SU-DHL-6 (cell line): Measurements from ENCODE around the gene SNX15.
A peak's percentile ranks its signal among the peaks of the same experiment; 100 is the strongest.

Source experiments
- H2AFZ ChIP-seq: fragments of 200-600 bp; sonication (generic); 2 replicates; pipeline ENCODE4 v1.6.1; 2014; ENCODE audit warnings: low read depth, mild to moderate bottlenecking, moderate library complexity, mixed read lengths, antibody characterized with exemption, low read length; ENCODE audit not compliant: severe bottlenecking
- H3F3A ChIP-seq: fragments of 200-600 bp; shearing (Covaris generic); 2 replicates; pipeline ENCODE4 v1.6.0; 2016; ENCODE audit warnings: antibody characterized with exemption, mild to moderate bottlenecking; ENCODE audit not compliant: insufficient read depth
- H3K27ac ChIP-seq: fragments of 200-600 bp; sonication (generic); 2 replicates; pipeline ENCODE4 v1.5.1; 2016; ENCODE audit warnings: low read depth, mild to moderate bottlenecking, low read length, moderate library complexity, mixed read lengths
- H3K27me3 ChIP-seq: fragments of 200-600 bp; sonication (generic), shearing (Covaris generic); 2 replicates; pipeline ENCODE4 v1.6.0; 2014; ENCODE audit warnings: mild to moderate bottlenecking, low read length
- H3K36me3 ChIP-seq: fragments of 200-600 bp; sonication (generic); 2 replicates; pipeline ENCODE4 v1.6.1; 2014; ENCODE audit warnings: mild to moderate bottlenecking, low read length, mixed read lengths
- H3K4me2 ChIP-seq: fragments of 300-600, 200-600 bp; shearing (Covaris generic), sonication (generic); 2 replicates; pipeline ENCODE4 v1.6.0; 2014; ENCODE audit warnings: low read length, low read depth, mild to moderate bottlenecking; ENCODE audit not compliant: poor library complexity, severe bottlenecking
- H3K4me3 ChIP-seq: fragments of 200-600 bp; sonication (generic); 2 replicates; pipeline ENCODE4 v1.5.1; 2014; ENCODE audit warnings: antibody characterized with exemption, low read length, mild to moderate bottlenecking, mixed read lengths; ENCODE audit not compliant: insufficient read depth, poor library complexity, severe bottlenecking
- H3K79me2 ChIP-seq: fragments of 200-600 bp; sonication (generic); 2 replicates; pipeline ENCODE4 v1.6.1; 2014; ENCODE audit warnings: mild to moderate bottlenecking, low read length, moderate library complexity; ENCODE audit not compliant: insufficient read depth
- H3K9ac ChIP-seq: fragments of 200-600 bp; sonication (generic); 2 replicates; pipeline ENCODE4 v1.7.0; 2014; ENCODE audit warnings: mild to moderate bottlenecking, low read length
- H3K9me2 ChIP-seq: fragments of 200-600 bp; sonication (generic); replicated peaks from 2 replicates; pipeline ENCODE4 v1.6.1; 2014; ENCODE audit warnings: low read length; ENCODE audit not compliant: insufficient read depth
- H3K9me3 ChIP-seq: fragments of 200-600 bp; sonication (generic); 2 replicates; pipeline ENCODE4 v1.6.1; 2014; ENCODE audit warnings: low read length, mixed read lengths; ENCODE audit not compliant: insufficient read depth
- H4K20me1 ChIP-seq: fragments of 200-600 bp; sonication (generic); 2 replicates; pipeline ENCODE4 v1.6.1; 2014; ENCODE audit warnings: low read depth, mild to moderate bottlenecking, antibody characterized with exemption, low read length, moderate library complexity, mixed read lengths
- EZH2phosphoT487 ChIP-seq: fragments of 200-600 bp; sonication (generic), shearing (Covaris generic); conservative IDR thresholded peaks from 2 replicates; pipeline ENCODE4 v1.6.1; 2018; ENCODE audit warnings: mild to moderate bottlenecking, antibody characterized with exemption, low read length, moderate library complexity, mixed read lengths
- TF ChIP-seq, protein P1 (sequence below): fragments of 200-600 bp; sonication (generic); IDR thresholded peaks from one replicate; pipeline ENCODE4 v1.5.1; 2017; ENCODE audit warnings: antibody characterized with exemption, mild to moderate bottlenecking, low read length, moderate library complexity; ENCODE audit not compliant: insufficient read depth, poor library complexity, severe bottlenecking

Gene SNX15

DNA sequence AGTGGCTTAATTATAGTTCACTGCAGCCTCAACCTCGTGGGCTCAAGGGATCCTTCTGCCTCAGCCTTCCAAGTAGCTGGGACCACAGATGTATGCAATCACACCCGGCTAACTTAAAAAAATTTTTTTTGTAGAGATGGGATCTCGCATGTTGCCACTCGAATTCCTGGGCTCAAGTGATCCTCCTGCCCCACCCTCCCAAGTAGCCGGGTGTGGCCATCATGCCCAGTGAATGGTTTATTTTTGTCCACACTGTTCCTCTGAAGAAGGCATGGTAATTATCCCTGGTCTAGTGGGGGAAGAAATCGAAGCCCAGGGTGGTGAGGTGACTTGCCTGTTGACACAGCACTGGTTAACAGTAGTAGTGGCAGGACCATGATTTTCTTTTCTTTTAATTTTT is 15.7 kb downstream of the SNX15 start:
- Histone ChIP-seq H3K9me3 (no peaks in the 10 kb centered on the region), H3F3A (peaks cover 6% of the 10 kb centered on the region), H3K4me3 (no peak overlapping the region), H4K20me1 (no peaks in the 10 kb centered on the region), H3K4me2 (peak overlapping the region; percentile 83), H3K27me3 (no peaks in the 10 kb centered on the region), H3K79me2 (peaks cover 14% of the 10 kb centered on the region; the same call in 1 of the 2 replicates), H2AFZ (no peak overlapping the region), H3K9ac (no peak overlapping the region), H3K27ac (no peak overlapping the region), H3K36me3 (no peaks in the 10 kb centered on the region), H3K9me2 (no peaks in the 10 kb centered on the region)
- TF ChIP-seq, protein P1, sequence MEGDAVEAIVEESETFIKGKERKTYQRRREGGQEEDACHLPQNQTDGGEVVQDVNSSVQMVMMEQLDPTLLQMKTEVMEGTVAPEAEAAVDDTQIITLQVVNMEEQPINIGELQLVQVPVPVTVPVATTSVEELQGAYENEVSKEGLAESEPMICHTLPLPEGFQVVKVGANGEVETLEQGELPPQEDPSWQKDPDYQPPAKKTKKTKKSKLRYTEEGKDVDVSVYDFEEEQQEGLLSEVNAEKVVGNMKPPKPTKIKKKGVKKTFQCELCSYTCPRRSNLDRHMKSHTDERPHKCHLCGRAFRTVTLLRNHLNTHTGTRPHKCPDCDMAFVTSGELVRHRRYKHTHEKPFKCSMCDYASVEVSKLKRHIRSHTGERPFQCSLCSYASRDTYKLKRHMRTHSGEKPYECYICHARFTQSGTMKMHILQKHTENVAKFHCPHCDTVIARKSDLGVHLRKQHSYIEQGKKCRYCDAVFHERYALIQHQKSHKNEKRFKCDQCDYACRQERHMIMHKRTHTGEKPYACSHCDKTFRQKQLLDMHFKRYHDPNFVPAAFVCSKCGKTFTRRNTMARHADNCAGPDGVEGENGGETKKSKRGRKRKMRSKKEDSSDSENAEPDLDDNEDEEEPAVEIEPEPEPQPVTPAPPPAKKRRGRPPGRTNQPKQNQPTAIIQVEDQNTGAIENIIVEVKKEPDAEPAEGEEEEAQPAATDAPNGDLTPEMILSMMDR: no peak
- no peak for TF ChIP-seq EZH2phosphoT487

DNA sequence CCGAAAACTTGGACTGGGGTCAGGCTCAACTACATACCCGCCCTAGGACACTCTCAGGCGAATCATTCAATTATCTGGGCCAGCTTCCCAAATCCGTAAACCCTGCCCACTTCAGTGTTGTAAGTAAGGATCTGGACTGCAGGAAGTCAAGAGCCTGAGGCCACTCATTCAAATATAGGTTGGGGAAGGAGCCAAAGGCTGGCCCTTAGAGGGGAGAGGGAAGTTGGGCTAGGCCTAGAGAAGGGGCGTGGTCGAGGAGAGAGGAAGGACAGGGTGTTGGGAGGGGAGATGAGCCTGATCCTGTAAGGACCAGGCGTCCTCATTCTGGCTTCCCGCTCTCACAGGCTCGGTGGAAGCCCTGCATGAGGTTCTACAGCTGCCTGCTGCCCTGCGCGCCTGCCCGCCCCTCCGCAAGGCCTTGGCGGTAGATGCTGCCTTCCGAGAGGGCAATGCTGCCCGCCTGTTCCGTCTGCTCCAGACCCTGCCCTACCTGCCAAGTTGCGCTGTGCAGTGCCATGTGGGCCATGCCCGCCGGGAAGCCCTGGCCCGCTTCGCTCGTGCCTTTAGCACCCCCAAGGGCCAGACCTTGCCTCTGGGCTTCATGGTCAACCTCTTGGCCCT is 16.8 kb downstream of the SNX15 start:
- Histone ChIP-seq H3K36me3 (no peaks in the 10 kb centered on the region), H3K79me2 (peaks cover 14% of the 10 kb centered on the region; the same call in 1 of the 2 replicates), H2AFZ (no peak overlapping the region), H3F3A (no peaks in the 10 kb centered on the region; the same call in 1 of the 2 replicates), H3K27ac (no peak overlapping the region), H4K20me1 (no peaks in the 10 kb centered on the region), H3K9me3 (no peaks in the 10 kb centered on the region), H3K9ac (no peak overlapping the region), H3K9me2 (no peaks in the 10 kb centered on the region), H3K27me3 (no peaks in the 10 kb centered on the region), H3K4me3 (no peak overlapping the region), H3K4me2 (no peak overlapping the region)
- TF ChIP-seq, protein P1: no peak
- TF ChIP-seq EZH2phosphoT487: no peak

DNA sequence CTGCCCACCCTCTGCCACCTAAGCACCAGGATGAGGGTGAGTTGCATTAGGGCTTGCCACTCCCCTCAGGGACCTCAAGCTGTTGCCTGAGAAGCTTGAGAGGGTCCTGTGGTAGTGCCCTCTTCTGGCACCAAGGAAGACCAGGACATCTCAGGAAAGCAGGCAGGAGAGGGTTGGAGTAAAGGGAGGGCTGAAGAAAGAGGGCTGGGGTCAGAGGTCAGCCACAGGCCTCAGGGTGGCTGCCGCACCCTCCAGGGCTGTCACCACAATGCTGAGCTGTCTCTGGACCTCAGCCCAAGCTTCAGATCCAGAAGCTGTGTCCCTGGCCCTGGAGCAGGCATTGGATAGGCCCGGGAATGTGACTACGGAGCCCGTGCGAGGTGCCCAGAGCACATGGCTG is 17.8 kb downstream of the SNX15 start:
- no peak overlapping the region for H3K9ac ChIP-seq
- peaks cover 14% of the 10 kb centered on the region; the same call in 1 of the 2 replicates for H3K79me2 ChIP-seq
- H3K4me3 ChIP-seq: no peak overlapping the region
- H3K9me3 ChIP-seq: no peaks in the 10 kb centered on the region
- no peaks in the 10 kb centered on the region for H4K20me1 ChIP-seq
- H3K27ac ChIP-seq: no peak overlapping the region
- H3K36me3 ChIP-seq: no peaks in the 10 kb centered on the region
- H3K4me2 ChIP-seq: no peak overlapping the region
- TF ChIP-seq, protein P1: no peak
- no peak for TF ChIP-seq EZH2phosphoT487
- no peaks in the 10 kb centered on the region; the same call in 1 of the 2 replicates for H3F3A ChIP-seq
- H2AFZ ChIP-seq: no peak overlapping the region
- H3K9me2 ChIP-seq: no peaks in the 10 kb centered on the region
- H3K27me3 ChIP-seq: no peaks in the 10 kb centered on the region
